ENCODE measurements around the gene ADGRA1.

- TF ChIP-seq POLR2A (IDR thresholded peaks at IDR 0.05) (no peak), CTCF (IDR thresholded peaks at IDR 0.05) (no peak), POLR2AphosphoS5 (IDR thresholded peaks at IDR 0.05) (no peak)
Measured at GRCh38 chr10:133158437-133158755, 70.7 kb downstream of the ADGRA1 start.
